ENCODE measurements around the gene SEMA3C.

The SEMA3C gene

GRCh38 chr7:80924090-80924489, 5.2 kb upstream of the SEMA3C start:
- peak; percentile 28 for DNase-seq

GRCh38 chr7:80923211-80923612, 4.4 kb upstream of the SEMA3C start:
- peak; percentile 99 for DNase-seq

GRCh38 chr7:80922253-80923049, 3.6 kb upstream of the SEMA3C start:
- peak; percentile 70 for DNase-seq

GRCh38 chr7:80921130-80921529, 2.3 kb upstream of the SEMA3C start:
- peak; percentile 44 for DNase-seq

GRCh38 chr7:80918399-80918798, 452 bp downstream of the SEMA3C start:
- peak; percentile 53 for DNase-seq

- peak; percentile 16 for DNase-seq
Measured at GRCh38 chr7:80916770-80917741, 1.8 kb downstream of the SEMA3C start.

- no peak for DNase-seq
Measured at GRCh38 chr7:80910228-80910627, 8.6 kb downstream of the SEMA3C start.

GRCh38 chr7:80908360-80908797, 10.5 kb downstream of the SEMA3C start:
- no peak for DNase-seq

- DNase-seq, result no peak
Measured at GRCh38 chr7:80907612-80908011, 11.2 kb downstream of the SEMA3C start.

GRCh38 chr7:80907141-80907601, 11.7 kb downstream of the SEMA3C start:
- DNase-seq, result peak; percentile 14

- DNase-seq, result no peak
Measured at GRCh38 chr7:80905334-80905733, 13.5 kb downstream of the SEMA3C start.

- DNase-seq, result no peak
Measured at GRCh38 chr7:80902716-80903308, 16.0 kb downstream of the SEMA3C start.

GRCh38 chr7:80902019-80902418, 16.8 kb downstream of the SEMA3C start:
- no peak for DNase-seq

- DNase-seq, result no peak
Measured at GRCh38 chr7:80900583-80901576, 18.0 kb downstream of the SEMA3C start.

GRCh38 chr7:80896906-80897598, 21.8 kb downstream of the SEMA3C start:
- DNase-seq, result no peak

GRCh38 chr7:80895056-80895455, 23.8 kb downstream of the SEMA3C start:
- DNase-seq, result no peak

- DNase-seq, result no peak
Measured at GRCh38 chr7:80891259-80891544, 27.6 kb downstream of the SEMA3C start.

- no peak for DNase-seq
Measured at GRCh38 chr7:80890426-80891258, 28.2 kb downstream of the SEMA3C start.

- DNase-seq, result no peak
Measured at GRCh38 chr7:80889525-80889924, 29.3 kb downstream of the SEMA3C start.

- no peak for DNase-seq
Measured at GRCh38 chr7:80885757-80886156, 33.1 kb downstream of the SEMA3C start.
